Measurements from ENCODE around the gene MFSD12. TPM values are rescaled to one million over a fixed set of nuclear protein-coding genes. Genes with fewer than 3 reads are reported as not detected.
A peak's percentile ranks its signal among the peaks of the same experiment; 100 is the strongest.

MFSD12 gene
- total and polyA plus RNA-seq, 2 experiments from 2014 or later, result 44.7 to 57.7 TPM

DNA sequence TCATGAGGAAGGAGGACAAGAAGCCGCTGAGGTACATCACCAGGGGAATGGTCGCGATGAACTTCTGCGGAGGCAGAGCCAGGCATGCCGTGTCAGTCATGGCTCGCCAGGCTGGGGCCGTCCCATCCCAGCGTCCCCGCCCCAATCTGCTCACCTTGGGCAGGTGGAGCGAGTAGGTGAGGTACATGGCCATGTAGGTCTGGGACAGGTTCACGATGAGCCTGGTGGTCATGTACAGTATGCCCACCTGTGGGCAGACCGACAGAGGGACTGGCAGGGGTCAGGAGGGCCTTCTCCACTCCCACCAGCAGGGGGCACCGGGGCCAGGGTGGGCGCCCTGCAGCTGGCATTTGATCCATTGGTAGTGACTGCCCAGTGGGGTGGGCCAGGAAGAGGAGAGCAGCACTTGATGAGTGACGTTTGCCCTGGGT lies 10.1 kb downstream of the MFSD12 start:
- TF ChIP-seq EZH2phosphoT487 (IDR thresholded peaks at IDR 0.05; ENCODE audit: low read depth, severe bottlenecking, unreplicated experiment), result no peak
- TF ChIP-seq, protein P1, sequence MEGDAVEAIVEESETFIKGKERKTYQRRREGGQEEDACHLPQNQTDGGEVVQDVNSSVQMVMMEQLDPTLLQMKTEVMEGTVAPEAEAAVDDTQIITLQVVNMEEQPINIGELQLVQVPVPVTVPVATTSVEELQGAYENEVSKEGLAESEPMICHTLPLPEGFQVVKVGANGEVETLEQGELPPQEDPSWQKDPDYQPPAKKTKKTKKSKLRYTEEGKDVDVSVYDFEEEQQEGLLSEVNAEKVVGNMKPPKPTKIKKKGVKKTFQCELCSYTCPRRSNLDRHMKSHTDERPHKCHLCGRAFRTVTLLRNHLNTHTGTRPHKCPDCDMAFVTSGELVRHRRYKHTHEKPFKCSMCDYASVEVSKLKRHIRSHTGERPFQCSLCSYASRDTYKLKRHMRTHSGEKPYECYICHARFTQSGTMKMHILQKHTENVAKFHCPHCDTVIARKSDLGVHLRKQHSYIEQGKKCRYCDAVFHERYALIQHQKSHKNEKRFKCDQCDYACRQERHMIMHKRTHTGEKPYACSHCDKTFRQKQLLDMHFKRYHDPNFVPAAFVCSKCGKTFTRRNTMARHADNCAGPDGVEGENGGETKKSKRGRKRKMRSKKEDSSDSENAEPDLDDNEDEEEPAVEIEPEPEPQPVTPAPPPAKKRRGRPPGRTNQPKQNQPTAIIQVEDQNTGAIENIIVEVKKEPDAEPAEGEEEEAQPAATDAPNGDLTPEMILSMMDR (IDR thresholded peaks at IDR 0.05; ENCODE audit: poor library complexity), result peak; percentile 18
- no peak for TF ChIP-seq EZH2 (IDR thresholded peaks at IDR 0.05; ENCODE audit: borderline replicate concordance)
- H3K36me3 ChIP-seq (replicated peaks; ENCODE audit: insufficient read depth, low read depth), result no peaks in the 10 kb centered on the region
- no peak overlapping the region for H3K4me2 ChIP-seq
- DNase-seq (ENCODE audit: low spot score), result no peak
- no peak overlapping the region for H3K4me3 ChIP-seq
- no peaks in the 10 kb centered on the region for H3K4me1 ChIP-seq (ENCODE audit: insufficient read depth)
- no peaks in the 10 kb centered on the region for H3K9me2 ChIP-seq (replicated peaks; ENCODE audit: insufficient read depth)
- no peaks in the 10 kb centered on the region for H3K9me3 ChIP-seq (ENCODE audit: low read depth)
- H3K27me3 ChIP-seq, result no peaks in the 10 kb centered on the region
- no peak overlapping the region for H3K27ac ChIP-seq
- H3K79me2 ChIP-seq, result no peaks in the 10 kb centered on the region
- 90% methylated on average over 14 of the region's 15 CpGs for WGBS (ENCODE audit: low lambda C conversion rate, missing lambda C conversion rate)
- no peaks in the 10 kb centered on the region for H4K20me1 ChIP-seq (ENCODE audit: insufficient read depth, poor library complexity, severe bottlenecking)
- no peak overlapping the region for H2AFZ ChIP-seq

GRCh38 chr19:3546119-3546518 lies 11.3 kb downstream of the MFSD12 start:
- TF ChIP-seq, protein P1 (IDR thresholded peaks at IDR 0.05; ENCODE audit: poor library complexity), result no peak
- no peak for TF ChIP-seq EZH2phosphoT487 (IDR thresholded peaks at IDR 0.05; ENCODE audit: low read depth, severe bottlenecking, unreplicated experiment)
- no peaks in the 10 kb centered on the region for H3K36me3 ChIP-seq (replicated peaks; ENCODE audit: insufficient read depth, low read depth)
- H3K4me3 ChIP-seq, result no peak overlapping the region
- H3K4me1 ChIP-seq (ENCODE audit: insufficient read depth), result no peaks in the 10 kb centered on the region
- WGBS (ENCODE audit: low lambda C conversion rate, missing lambda C conversion rate), result 93% methylated on average over 22 of the region's 23 CpGs
- H3K9me3 ChIP-seq (ENCODE audit: low read depth), result no peaks in the 10 kb centered on the region
- no peaks in the 10 kb centered on the region for H3K9me2 ChIP-seq (replicated peaks; ENCODE audit: insufficient read depth)
- H3K27ac ChIP-seq, result no peak overlapping the region
- DNase-seq (ENCODE audit: low spot score), result no peak
- no peaks in the 10 kb centered on the region for H3K27me3 ChIP-seq
- no peaks in the 10 kb centered on the region for H3K79me2 ChIP-seq
- H2AFZ ChIP-seq, result no peak overlapping the region
- no peaks in the 10 kb centered on the region for H4K20me1 ChIP-seq (ENCODE audit: insufficient read depth, poor library complexity, severe bottlenecking)
- no peak overlapping the region for H3K4me2 ChIP-seq

DNA sequence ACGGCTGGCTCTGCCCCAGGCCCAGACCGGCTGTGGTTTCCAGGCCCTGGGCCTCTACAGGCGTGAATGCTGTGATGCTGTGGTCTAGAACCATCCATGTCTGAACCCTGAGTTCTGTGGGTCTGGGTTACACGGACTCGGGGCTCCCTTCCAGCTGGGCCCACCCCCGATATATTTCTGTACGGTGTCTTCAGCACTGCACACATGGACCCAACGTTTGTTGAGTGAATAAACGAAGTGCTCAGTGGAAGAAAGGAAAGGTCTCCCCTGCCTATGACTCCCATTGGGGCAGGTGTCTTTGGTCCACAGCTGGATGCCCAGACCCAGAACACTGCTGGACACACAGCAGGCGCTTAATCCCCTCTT lies 11.7 kb downstream of the MFSD12 start:
- Histone ChIP-seq H3K4me3 (no peak overlapping the region), H3K9me3 (ENCODE audit: low read depth) (no peaks in the 10 kb centered on the region), H3K27ac (no peak overlapping the region), H4K20me1 (ENCODE audit: insufficient read depth, poor library complexity, severe bottlenecking) (no peaks in the 10 kb centered on the region), H3K36me3 (replicated peaks; ENCODE audit: insufficient read depth, low read depth) (no peaks in the 10 kb centered on the region), H3K4me1 (ENCODE audit: insufficient read depth) (no peaks in the 10 kb centered on the region), H2AFZ (no peak overlapping the region), H3K79me2 (no peaks in the 10 kb centered on the region), H3K27me3 (no peaks in the 10 kb centered on the region), H3K4me2 (no peak overlapping the region), H3K9me2 (replicated peaks; ENCODE audit: insufficient read depth) (no peaks in the 10 kb centered on the region)
- 89% methylated on average over 10 of the region's 10 CpGs for WGBS (ENCODE audit: low lambda C conversion rate, missing lambda C conversion rate)
- TF ChIP-seq, protein P1 (IDR thresholded peaks at IDR 0.05; ENCODE audit: poor library complexity), result no peak
- TF ChIP-seq EZH2 (IDR thresholded peaks at IDR 0.05; ENCODE audit: borderline replicate concordance) (no peak), EZH2phosphoT487 (IDR thresholded peaks at IDR 0.05; ENCODE audit: low read depth, severe bottlenecking, unreplicated experiment) (no peak)
- no peak for DNase-seq (ENCODE audit: low spot score)
